VCaP (cell line): ENCODE results near the gene AKT1.

Experiments used
- H3K27ac ChIP-seq: fragments of 450-650 bp; 2 replicates; pipeline ENCODE4 v1.5.1; 2017
- TF ChIP-seq, protein P1 (sequence below): fragments of 450-650 bp; conservative IDR thresholded peaks from 2 replicates; pipeline ENCODE4 v1.5.1; 2017; ENCODE audit warnings: mild to moderate bottlenecking, moderate library complexity

The AKT1 gene

DNA sequence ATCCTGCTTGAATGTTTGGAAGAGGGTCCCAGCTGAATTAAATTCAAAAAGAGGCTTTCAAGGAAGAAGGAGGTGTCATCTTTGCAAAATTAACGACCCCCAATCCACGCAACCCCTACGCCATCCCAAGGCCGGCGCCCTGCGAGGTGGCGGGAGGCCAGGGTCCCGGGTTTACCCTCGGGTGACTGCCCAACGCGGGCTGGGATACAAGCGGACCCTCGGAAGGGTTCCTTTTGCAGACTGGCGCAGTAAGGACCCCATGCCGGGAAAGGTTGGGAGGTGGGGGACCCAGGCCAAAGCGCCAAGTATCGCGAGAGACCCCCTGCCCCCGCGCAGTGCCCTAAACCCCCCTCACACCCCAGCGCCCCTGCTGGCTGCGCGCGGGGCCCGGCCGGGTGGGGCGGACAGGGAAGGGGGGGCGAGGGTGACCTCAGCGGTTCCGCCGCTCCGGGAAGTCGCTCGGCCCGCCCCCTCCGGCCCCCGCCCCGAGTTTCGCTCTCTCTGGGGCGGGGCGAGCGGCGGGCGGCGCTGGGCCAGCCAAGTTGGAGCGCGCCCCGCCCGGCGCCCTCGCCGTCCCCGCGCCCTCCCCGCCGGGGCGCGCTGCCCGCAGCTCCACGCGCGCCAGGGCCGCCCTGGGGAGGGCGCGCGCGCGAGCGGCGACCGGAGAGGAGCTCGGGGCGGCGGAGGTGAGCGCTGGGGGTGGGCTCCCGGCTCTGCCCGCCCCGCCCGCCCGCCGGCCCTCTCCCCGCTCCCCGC lies 4.6 kb upstream of the AKT1 start:
- TF ChIP-seq, protein P1, sequence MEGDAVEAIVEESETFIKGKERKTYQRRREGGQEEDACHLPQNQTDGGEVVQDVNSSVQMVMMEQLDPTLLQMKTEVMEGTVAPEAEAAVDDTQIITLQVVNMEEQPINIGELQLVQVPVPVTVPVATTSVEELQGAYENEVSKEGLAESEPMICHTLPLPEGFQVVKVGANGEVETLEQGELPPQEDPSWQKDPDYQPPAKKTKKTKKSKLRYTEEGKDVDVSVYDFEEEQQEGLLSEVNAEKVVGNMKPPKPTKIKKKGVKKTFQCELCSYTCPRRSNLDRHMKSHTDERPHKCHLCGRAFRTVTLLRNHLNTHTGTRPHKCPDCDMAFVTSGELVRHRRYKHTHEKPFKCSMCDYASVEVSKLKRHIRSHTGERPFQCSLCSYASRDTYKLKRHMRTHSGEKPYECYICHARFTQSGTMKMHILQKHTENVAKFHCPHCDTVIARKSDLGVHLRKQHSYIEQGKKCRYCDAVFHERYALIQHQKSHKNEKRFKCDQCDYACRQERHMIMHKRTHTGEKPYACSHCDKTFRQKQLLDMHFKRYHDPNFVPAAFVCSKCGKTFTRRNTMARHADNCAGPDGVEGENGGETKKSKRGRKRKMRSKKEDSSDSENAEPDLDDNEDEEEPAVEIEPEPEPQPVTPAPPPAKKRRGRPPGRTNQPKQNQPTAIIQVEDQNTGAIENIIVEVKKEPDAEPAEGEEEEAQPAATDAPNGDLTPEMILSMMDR, result peak; percentile 41
- H3K27ac ChIP-seq, result peak overlapping the region; percentile 96

DNA sequence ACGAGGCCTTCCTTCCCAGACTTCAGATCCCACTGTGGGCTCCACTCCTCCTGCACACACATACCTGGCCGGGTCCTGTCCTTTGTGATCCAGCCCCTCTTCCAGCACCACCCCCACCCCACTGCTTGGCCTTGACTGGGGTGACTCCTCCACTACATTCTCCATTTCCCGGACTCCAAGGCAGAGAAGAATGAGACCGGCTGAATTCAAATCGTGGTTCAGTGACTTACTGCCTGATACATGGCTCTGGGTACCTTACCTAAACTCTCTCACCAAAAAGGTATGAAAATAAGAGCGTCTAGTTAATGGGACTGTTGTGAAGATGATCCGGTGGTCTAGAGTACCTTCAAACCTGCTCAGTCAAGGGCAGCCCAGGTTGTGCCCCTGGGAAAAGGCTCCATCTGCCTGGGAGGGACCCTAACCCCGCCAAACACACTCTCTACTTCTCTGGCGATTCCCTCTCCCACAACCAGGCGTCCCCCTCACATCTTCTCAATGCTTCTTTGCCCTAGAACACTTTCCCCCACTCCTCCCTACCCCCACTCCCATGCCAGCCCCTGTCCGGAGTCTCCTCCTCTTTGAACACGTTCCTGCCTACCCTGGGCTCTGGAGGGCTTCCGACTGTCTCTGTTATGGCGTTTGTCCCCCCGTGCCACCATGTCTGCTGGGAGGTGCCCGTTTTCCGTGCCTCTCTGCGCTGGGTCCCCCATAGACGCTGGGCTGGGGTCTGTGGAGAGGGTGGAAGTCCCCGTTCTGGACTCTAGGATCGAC lies 3.9 kb upstream of the AKT1 start:
- H3K27ac ChIP-seq, result peak overlapping the region; percentile 96
- TF ChIP-seq, protein P1, result no peak

DNA sequence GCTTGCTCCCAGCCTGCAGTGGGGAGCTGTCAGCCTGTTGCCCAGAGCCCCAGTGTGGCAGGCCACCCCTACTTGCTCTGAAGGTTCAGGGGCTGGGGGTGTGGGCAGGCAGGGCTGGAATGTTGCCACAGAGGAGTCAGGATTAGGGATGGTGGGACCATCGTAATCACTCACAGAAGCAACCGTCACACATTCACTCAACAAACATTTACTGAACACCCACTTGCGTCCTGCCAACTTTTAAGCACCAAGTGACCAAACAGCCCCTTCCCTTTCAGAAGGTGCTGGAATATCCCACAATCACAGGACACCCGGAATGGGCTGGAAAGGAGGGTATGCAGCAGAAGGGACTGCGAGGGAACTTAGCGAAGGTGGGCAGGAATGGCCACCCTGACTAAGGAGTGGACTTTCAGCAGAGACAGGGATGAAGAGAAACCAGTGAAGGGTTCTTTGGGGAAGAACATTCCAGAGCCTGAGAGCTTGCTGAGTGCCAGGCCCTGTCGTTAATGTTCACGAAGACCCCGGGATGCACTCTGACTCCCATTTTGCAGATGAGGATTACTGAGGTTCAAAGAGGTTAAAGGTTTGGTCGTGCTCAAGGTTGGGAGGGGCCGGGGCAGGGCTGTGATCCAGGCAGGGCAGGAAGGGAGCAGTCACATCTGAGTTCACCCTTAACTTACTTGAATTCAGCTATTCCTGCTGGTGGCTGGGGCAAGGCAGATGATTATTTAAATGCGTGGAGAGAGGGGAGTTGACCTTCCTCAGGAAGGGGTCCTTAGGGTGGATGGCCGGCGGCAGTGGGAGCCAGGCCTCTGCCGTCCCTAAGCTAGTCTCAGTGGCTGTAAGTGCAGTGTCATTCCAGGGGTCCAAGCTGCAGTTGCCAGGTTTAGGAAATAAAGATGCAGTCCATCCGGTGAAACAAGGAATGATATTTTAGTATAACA lies 3.0 kb upstream of the AKT1 start:
- peak overlapping the region; percentile 96; the same call in 1 of the 2 replicates for H3K27ac ChIP-seq
- TF ChIP-seq, protein P1, result no peak

DNA sequence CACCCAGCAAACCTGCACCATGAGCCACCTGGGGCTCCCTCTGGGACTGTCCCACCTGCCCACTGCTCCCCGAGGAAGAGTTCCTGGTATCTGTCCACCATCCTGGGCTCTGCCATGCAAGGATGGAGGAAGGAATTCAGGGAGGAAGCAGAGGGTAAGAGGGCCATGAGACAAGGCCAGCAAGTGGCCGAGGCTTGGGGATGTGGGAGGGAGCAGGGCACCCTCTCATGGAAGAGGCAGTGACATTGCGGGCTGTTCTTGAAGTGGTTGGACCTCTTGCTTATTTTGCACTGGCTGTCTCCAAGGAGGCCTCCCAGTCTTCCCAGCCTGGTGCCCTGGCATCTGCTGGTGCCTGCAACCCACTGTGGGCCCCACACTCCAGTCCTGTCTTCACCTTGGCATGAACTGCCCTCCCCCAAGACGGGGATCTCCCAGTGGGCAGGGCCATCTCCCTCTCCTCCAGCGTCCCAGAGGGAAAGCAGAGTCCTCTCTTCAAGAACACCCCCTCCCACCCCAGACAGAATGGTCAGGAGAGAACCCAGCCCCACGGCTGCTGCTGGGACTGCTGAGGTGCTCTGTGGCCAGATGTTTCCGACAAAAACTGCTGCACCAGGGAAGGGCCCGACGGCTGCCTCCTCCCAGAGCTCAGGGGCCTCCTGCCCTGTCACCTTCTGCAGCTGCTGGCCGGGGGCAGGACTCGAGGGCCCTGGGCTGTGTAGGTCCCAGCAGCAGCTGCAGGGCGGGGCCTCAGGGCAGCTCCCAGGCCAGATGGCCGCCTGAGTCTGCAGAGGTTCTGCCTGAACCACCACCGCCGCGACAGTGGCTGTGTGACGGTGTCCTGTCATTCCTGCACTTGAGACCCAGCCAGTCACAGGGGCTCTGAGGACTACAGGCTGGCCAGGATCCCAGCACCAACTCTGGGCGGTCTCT lies 1.8 kb upstream of the AKT1 start:
- H3K27ac ChIP-seq, result no peak overlapping the region
- TF ChIP-seq, protein P1, result no peak

DNA sequence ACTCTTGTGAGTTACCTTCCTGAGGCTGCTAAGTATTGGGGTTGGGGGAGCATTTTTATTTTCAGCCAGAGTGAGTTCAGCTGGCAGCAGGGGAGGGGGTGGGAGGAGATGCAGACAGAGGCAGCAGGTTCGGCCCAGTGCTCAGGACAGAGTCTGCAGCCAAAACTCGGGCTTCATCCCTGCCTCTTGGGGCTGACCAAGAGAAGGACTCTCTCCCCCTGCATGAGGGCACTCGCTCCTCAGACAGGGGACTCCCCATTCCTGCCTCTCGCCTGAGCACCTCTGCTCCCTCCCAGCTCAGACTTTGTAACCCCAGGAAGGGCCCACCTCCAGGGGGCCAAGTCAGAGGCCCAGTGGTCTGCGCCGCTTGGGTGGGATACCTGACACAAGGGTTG lies 1.1 kb upstream of the AKT1 start:
- peak overlapping the region; percentile 89; the same call in 1 of the 2 replicates for H3K27ac ChIP-seq
- TF ChIP-seq, protein P1, result no peak

DNA sequence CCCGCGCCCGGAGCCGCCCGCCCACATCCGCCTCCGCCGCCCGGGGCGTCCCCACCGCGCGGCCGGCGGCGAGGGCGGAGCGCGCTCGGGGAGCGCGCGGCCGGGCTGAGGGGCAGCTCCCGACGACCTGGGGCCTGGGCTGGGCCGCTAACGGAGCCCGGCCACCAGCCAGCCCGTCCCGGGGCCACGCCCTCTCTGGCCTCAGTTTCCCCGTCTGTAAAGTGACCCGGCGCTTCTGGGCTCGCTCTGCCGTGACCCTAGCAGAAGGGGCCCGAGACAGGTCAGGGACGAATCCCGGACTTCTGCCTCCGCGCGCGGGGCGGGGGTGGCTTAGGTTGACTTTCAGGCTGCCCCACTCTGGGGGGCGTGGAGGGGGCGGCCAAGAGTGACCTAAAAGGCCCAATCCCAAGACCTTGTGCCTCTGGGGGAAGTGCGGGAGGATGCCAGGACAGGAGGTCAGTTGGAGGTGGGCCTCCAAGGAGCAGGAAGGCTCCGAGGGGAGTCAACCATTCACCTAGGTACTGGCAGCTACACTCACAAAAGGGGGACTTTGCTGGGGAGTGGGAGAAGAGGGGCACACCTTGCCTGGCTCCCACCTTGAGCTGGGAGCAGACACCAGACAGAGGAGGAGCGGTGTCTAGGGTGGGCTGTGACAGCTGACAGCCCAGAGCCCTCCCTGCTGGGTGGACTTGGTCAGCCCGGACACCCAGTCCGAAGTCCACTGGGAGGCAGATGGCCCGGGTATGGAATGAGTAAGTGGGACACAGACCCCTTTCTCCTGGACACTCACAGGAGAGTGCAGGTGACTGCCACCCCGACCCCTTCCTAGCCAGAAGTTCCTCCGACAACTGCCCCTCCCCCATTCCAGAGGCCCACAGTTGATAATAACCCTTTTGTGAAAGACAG lies 486 bp upstream of the AKT1 start:
- TF ChIP-seq, protein P1, result no peak
- peak overlapping the region; percentile 89 for H3K27ac ChIP-seq
